ENCODE measurements around the gene FCHSD2. TPM values are rescaled to one million over a fixed set of nuclear protein-coding genes. Genes with fewer than 3 reads are reported as not detected.
A peak's percentile ranks its signal among the peaks of the same experiment; 100 is the strongest.

FCHSD2 gene
- total RNA-seq, 1 donor from 2014 or later, result 43.4 TPM

- peaks cover 39% of the 10 kb centered on the region for H3K4me1 ChIP-seq
- H3K4me3 ChIP-seq, result no peak overlapping the region
- peaks cover 3% of the 10 kb centered on the region for H3K36me3 ChIP-seq
- no peaks in the 10 kb centered on the region for H3K27me3 ChIP-seq (ENCODE audit: low read depth)
- intact Hi-C loops (cut with micrococcal nuclease), result no loop called here
- TF ChIP-seq CTCF (IDR thresholded peaks at IDR 0.05; ENCODE audit: borderline replicate concordance), result no peak
- H3K9me3 ChIP-seq (replicated peaks), result no peaks in the 10 kb centered on the region
- DNase-seq, result no peak
- H3K27ac ChIP-seq (replicated peaks), result peak overlapping the region; percentile 54
These were observed 46.5 kb downstream of the FCHSD2 start for GRCh38 chr11:73095613-73096012.

- no peak for TF ChIP-seq CTCF (IDR thresholded peaks at IDR 0.05; ENCODE audit: borderline replicate concordance)
- H3K36me3 ChIP-seq, result peaks cover 3% of the 10 kb centered on the region
- intact Hi-C loops (cut with micrococcal nuclease), result no loop called here
- no peaks in the 10 kb centered on the region for H3K9me3 ChIP-seq (replicated peaks)
- peaks cover 27% of the 10 kb centered on the region for H3K4me1 ChIP-seq
- H3K27ac ChIP-seq (replicated peaks), result no peak overlapping the region
- no peak for DNase-seq
- no peaks in the 10 kb centered on the region for H3K27me3 ChIP-seq (ENCODE audit: low read depth)
- H3K4me3 ChIP-seq, result no peak overlapping the region
These were observed 50.4 kb downstream of the FCHSD2 start for GRCh38 chr11:73091521-73092305.

- intact Hi-C loops (cut with micrococcal nuclease), result no loop called here
- H3K9me3 ChIP-seq (replicated peaks), result no peaks in the 10 kb centered on the region
- no peak for TF ChIP-seq CTCF (IDR thresholded peaks at IDR 0.05; ENCODE audit: borderline replicate concordance)
- no peak overlapping the region for H3K27ac ChIP-seq (replicated peaks)
- H3K27me3 ChIP-seq (ENCODE audit: low read depth), result no peaks in the 10 kb centered on the region
- H3K4me1 ChIP-seq, result peaks cover 22% of the 10 kb centered on the region
- DNase-seq, result no peak
- H3K4me3 ChIP-seq, result no peak overlapping the region
- H3K36me3 ChIP-seq, result peaks cover 19% of the 10 kb centered on the region
These were observed 54.4 kb downstream of the FCHSD2 start for GRCh38 chr11:73087730-73088129.

GRCh38 chr11:73085189-73085875, 56.8 kb downstream of the FCHSD2 start:
- Histone ChIP-seq H3K4me3 (no peak overlapping the region), H3K4me1 (peaks cover 22% of the 10 kb centered on the region), H3K36me3 (peaks cover 26% of the 10 kb centered on the region), H3K27ac (replicated peaks) (peak overlapping the region; percentile 2), H3K9me3 (replicated peaks) (no peaks in the 10 kb centered on the region), H3K27me3 (ENCODE audit: low read depth) (no peaks in the 10 kb centered on the region)
- DNase-seq, result no peak
- intact Hi-C loops (cut with micrococcal nuclease), result no loop called here
- TF ChIP-seq CTCF (IDR thresholded peaks at IDR 0.05; ENCODE audit: borderline replicate concordance), result no peak

GRCh38 chr11:73078631-73079030, 63.5 kb downstream of the FCHSD2 start:
- TF ChIP-seq CTCF (IDR thresholded peaks at IDR 0.05; ENCODE audit: borderline replicate concordance), result no peak
- H3K4me3 ChIP-seq, result no peak overlapping the region
- peaks cover 9% of the 10 kb centered on the region for H3K9me3 ChIP-seq (replicated peaks)
- no peak for DNase-seq
- peaks cover 40% of the 10 kb centered on the region for H3K36me3 ChIP-seq
- no peaks in the 10 kb centered on the region for H3K27me3 ChIP-seq (ENCODE audit: low read depth)
- no peak overlapping the region for H3K27ac ChIP-seq (replicated peaks)
- peaks cover 7% of the 10 kb centered on the region for H3K4me1 ChIP-seq
- intact Hi-C loops (cut with micrococcal nuclease), result no loop called here

Data from left ventricle myocardium inferior (tissue), 1 donor.